ENCODE data around the gene LY6G6F.

Gene LY6G6F

GRCh38 chr6:31692886-31693285 is 13.8 kb upstream of the LY6G6F start:
- H3K9ac ChIP-seq (ENCODE audit: low read length), result no peak overlapping the region
- H3K4me3 ChIP-seq (ENCODE audit: insufficient read depth, low read length, poor library complexity, severe bottlenecking), result no peak overlapping the region
- no peaks in the 10 kb centered on the region for H3K9me2 ChIP-seq (replicated peaks; ENCODE audit: insufficient read depth, low read length)
- H3K79me2 ChIP-seq (ENCODE audit: insufficient read depth, low read length), result no peaks in the 10 kb centered on the region
- H3K9me3 ChIP-seq (ENCODE audit: insufficient read depth, low read length), result no peaks in the 10 kb centered on the region
- H3K36me3 ChIP-seq (ENCODE audit: low read length), result peaks cover 5% of the 10 kb centered on the region; the same call in 1 of the 2 replicates
- TF ChIP-seq EZH2phosphoT487 (conservative IDR thresholded peaks at IDR 0.05; ENCODE audit: low read length) (no peak), CTCF (IDR thresholded peaks at IDR 0.05; ENCODE audit: insufficient read depth, low read length, poor library complexity, severe bottlenecking) (no peak)
- H3F3A ChIP-seq (ENCODE audit: insufficient read depth), result 0 out of 2 replicates have a peak, but pooled peaks cover 3% of the 10 kb centered on the region
- H3K27ac ChIP-seq (ENCODE audit: low read depth, low read length), result no peak overlapping the region
- H4K20me1 ChIP-seq (ENCODE audit: low read depth, low read length), result no peaks in the 10 kb centered on the region
- no peak overlapping the region for H3K4me2 ChIP-seq (ENCODE audit: low read depth, low read length, poor library complexity, severe bottlenecking)
- H3K27me3 ChIP-seq (ENCODE audit: low read length), result no peaks in the 10 kb centered on the region
- no peak overlapping the region for H2AFZ ChIP-seq (ENCODE audit: low read depth, low read length, severe bottlenecking)

GRCh38 chr6:31693535-31693934 is 13.1 kb upstream of the LY6G6F start:
- no peak for TF ChIP-seq CTCF (IDR thresholded peaks at IDR 0.05; ENCODE audit: insufficient read depth, low read length, poor library complexity, severe bottlenecking)
- TF ChIP-seq EZH2phosphoT487 (conservative IDR thresholded peaks at IDR 0.05; ENCODE audit: low read length), result no peak
- Histone ChIP-seq H3K79me2 (ENCODE audit: insufficient read depth, low read length) (no peaks in the 10 kb centered on the region), H3K4me3 (ENCODE audit: insufficient read depth, low read length, poor library complexity, severe bottlenecking) (no peak overlapping the region), H4K20me1 (ENCODE audit: low read depth, low read length) (no peaks in the 10 kb centered on the region), H3K27me3 (ENCODE audit: low read length) (no peaks in the 10 kb centered on the region), H3K4me2 (ENCODE audit: low read depth, low read length, poor library complexity, severe bottlenecking) (no peak overlapping the region), H3K27ac (ENCODE audit: low read depth, low read length) (no peak overlapping the region), H3K9ac (ENCODE audit: low read length) (no peak overlapping the region), H3K9me2 (replicated peaks; ENCODE audit: insufficient read depth, low read length) (no peaks in the 10 kb centered on the region), H3K36me3 (ENCODE audit: low read length) (peaks cover 5% of the 10 kb centered on the region; the same call in 1 of the 2 replicates), H3F3A (ENCODE audit: insufficient read depth) (0 out of 2 replicates have a peak, but pooled peaks cover 7% of the 10 kb centered on the region), H2AFZ (ENCODE audit: low read depth, low read length, severe bottlenecking) (no peak overlapping the region), H3K9me3 (ENCODE audit: insufficient read depth, low read length) (no peaks in the 10 kb centered on the region)

- H3F3A ChIP-seq (ENCODE audit: insufficient read depth), result 0 out of 2 replicates have a peak, but pooled peaks cover 7% of the 10 kb centered on the region
- H4K20me1 ChIP-seq (ENCODE audit: low read depth, low read length), result no peaks in the 10 kb centered on the region
- H3K36me3 ChIP-seq (ENCODE audit: low read length), result peaks cover 7% of the 10 kb centered on the region; the same call in 1 of the 2 replicates
- no peaks in the 10 kb centered on the region for H3K27me3 ChIP-seq (ENCODE audit: low read length)
- H3K4me3 ChIP-seq (ENCODE audit: insufficient read depth, low read length, poor library complexity, severe bottlenecking), result no peak overlapping the region
- H3K27ac ChIP-seq (ENCODE audit: low read depth, low read length), result no peak overlapping the region
- no peak overlapping the region for H2AFZ ChIP-seq (ENCODE audit: low read depth, low read length, severe bottlenecking)
- no peaks in the 10 kb centered on the region for H3K9me2 ChIP-seq (replicated peaks; ENCODE audit: insufficient read depth, low read length)
- H3K79me2 ChIP-seq (ENCODE audit: insufficient read depth, low read length), result peaks cover 23% of the 10 kb centered on the region
- H3K9ac ChIP-seq (ENCODE audit: low read length), result no peak overlapping the region
- no peak for TF ChIP-seq CTCF (IDR thresholded peaks at IDR 0.05; ENCODE audit: insufficient read depth, low read length, poor library complexity, severe bottlenecking)
- no peak for TF ChIP-seq EZH2phosphoT487 (conservative IDR thresholded peaks at IDR 0.05; ENCODE audit: low read length)
- H3K4me2 ChIP-seq (ENCODE audit: low read depth, low read length, poor library complexity, severe bottlenecking), result no peak overlapping the region
- no peaks in the 10 kb centered on the region for H3K9me3 ChIP-seq (ENCODE audit: insufficient read depth, low read length)
Observed at GRCh38 chr6:31697555-31697954, 9.1 kb upstream of the LY6G6F start.
